AG09309 (cell line): ENCODE data around the gene MPHOSPH9.
"Not testable (repeated sequence)": the region's sequence is repeated elsewhere in the genome, so short reads cannot be mapped to it uniquely, and the experiment has no call there.

Source experiments
- DNase-seq: peaks from one replicate; pipeline ENCODE4 v3.0.0-alpha.2; 2010; ENCODE audit warnings: low read depth
- H3K4me3 ChIP-seq: 2 replicates; pipeline ENCODE4 v1.5.1; 2011; ENCODE audit warnings: mild to moderate bottlenecking, low read depth, low read length, moderate library complexity; ENCODE audit not compliant: control insufficient read depth
- CTCF ChIP-seq: IDR thresholded peaks from 2 replicates; pipeline ENCODE4 v1.5.1; 2011; ENCODE audit warnings: mild to moderate bottlenecking, low read depth, low read length, inconsistent platforms; ENCODE audit not compliant: insufficient read depth, control insufficient read depth; ENCODE audit errors: missing control alignments

The MPHOSPH9 gene

DNA sequence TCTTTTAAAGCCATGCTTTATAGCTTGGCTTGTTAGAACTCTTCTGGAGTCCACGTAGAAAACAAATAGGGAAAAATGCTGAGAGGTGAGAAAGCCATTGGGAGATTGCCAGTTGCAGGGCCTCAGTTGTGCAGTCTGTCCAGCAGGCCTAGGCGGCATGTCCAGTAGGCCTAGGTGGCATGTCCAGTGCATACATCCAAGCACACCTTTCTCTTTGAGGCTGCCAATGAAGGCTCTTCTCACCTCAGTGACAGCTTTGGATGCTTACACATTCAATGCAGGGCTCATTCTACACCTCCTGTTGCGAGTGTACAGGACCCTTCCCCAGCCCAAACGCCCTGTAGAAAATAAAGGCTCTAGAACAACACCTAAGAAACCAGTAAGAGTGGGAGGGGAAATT is 25.7 kb upstream of the MPHOSPH9 start:
- TF ChIP-seq CTCF, result no peak
- DNase-seq, result no peak
- H3K4me3 ChIP-seq, result no peak overlapping the region

DNA sequence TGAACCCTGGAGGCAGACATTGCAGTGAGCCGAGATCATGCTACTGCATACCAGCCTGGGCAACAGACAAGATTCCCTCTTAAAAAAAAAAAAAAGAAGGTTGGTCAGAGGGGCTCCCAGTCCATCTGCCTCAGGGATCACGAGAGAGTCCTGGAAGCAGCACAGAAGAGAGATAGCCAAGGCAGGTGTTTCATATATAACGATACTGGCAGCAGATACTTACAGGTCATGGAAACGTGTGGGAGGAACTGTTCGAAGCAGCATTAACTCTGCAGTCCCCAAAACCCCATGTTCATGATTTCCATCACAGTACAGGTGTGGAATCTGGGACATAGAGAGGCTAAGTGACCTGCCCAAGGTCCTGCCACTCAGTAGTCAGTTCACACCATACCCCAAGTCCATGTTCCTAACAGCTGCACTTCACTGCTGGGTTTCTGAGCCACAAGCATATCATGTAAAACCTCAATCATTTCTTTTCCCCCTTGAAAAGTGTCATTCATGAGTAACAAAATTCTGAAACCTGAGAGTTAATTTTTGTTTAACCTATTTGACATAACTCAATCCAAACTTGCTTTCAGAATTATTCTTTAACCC is 22.0 kb upstream of the MPHOSPH9 start:
- DNase-seq, result no peak
- no peak overlapping the region for H3K4me3 ChIP-seq
- TF ChIP-seq CTCF, result no peak

- H3K4me3 ChIP-seq, result no peak overlapping the region
- TF ChIP-seq CTCF, result no peak
- DNase-seq, result no peak
These were observed 20.9 kb upstream of the MPHOSPH9 start for GRCh38 chr12:123253641-123254459.

GRCh38 chr12:123252365-123252764 is 19.4 kb upstream of the MPHOSPH9 start:
- not testable (repeated sequence) for H3K4me3 ChIP-seq, DNase-seq

DNA sequence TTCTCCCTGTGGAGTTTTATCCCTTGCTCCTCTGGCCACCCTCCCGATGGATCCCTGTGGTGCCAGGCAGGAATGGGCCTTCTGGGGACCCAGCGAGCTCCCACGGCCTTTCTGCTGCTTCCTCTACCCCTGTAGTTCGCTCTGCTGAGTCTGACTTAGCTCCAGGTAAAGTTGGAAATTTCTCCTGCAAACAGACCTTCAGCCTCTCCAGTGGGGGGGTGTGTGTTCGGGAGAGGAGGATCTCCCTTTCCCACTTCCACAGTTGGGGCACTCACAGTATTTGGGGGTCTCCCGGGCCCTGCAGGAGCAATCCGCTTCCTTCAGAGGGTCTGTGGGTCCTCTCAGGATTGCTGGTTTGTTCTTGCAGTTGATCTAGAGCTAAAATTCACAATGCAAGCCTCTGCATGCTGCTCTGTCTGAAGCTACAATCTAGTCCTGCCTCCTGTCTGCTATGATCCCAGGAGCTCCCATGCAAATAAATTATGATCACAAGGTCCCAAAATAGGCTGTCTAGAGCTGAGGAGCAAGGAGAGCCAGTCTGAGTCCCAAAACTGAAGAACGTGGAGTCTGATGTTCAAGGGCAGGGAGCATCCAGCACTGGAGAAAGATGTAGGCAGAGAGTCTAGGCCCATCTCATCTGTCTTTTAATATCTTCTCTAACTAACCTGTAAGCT is 18.6 kb upstream of the MPHOSPH9 start:
- no peak overlapping the region for H3K4me3 ChIP-seq
- no peak for DNase-seq
- no peak for TF ChIP-seq CTCF

- no peak overlapping the region for H3K4me3 ChIP-seq
- no peak for DNase-seq
- no peak for TF ChIP-seq CTCF
These were observed 17.8 kb upstream of the MPHOSPH9 start for GRCh38 chr12:123250471-123251383.

DNA sequence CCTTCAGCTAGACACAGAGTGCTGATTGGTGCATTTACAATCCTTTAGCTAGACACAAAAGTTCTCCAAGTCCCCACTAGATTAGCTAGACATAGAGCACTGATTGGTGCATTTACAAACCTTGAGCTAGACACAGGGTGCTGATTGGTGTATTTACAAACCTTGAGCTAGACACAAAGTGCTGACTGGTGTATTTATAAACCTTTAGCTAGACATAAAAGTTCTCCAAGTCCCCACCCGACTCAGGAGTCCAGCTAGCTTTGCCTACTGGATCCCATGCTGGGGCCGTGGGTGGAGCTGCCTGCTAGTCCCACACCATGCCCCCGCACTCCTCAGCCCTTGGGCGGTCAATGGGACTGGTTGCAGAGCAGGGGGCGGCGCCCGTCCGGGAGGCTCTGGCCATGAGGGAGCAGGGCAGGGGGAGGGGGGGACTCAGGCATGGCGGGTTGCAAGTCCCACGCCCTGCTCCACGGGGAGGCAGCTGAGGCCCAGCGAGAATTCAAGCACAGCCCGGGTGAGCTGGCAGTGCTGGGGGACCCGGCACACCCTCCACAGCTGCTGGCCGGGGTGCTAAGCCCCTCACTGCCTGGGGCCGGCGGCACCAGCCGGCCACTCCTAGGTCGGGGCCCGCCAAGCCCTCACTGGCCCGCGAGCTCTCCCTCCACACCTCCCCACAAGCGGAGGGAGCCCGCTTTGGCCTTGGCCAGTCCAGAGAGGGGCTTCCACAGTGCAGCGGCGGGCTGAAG is 16.2 kb upstream of the MPHOSPH9 start:
- not testable (repeated sequence) for H3K4me3 ChIP-seq, DNase-seq

DNA sequence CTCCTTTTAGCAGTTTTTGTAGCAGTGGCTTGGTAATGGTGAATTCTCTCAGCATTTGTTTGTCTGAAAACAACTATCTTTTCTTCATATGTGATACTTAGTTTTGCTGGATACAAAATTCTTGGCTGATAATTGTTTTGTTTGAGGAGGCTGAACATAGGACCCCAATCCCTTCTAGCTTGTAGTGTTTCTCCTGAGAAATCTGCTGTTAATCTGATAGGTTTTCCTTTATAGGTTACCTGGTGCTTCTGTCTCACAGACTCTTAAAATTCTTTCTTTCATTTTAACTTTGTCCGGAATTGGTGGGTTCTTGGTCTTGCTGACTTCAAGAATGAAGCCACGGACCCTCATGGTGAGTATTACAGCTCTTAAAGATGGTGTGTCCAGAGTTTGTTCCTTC is 15.2 kb upstream of the MPHOSPH9 start:
- not testable (repeated sequence) for H3K4me3 ChIP-seq, DNase-seq
